Measurements from ENCODE around the gene AFF1.
"Not testable (repeated sequence)": the region's sequence is repeated elsewhere in the genome, so short reads cannot be mapped to it uniquely, and the experiment has no call there.

Gene AFF1

DNA sequence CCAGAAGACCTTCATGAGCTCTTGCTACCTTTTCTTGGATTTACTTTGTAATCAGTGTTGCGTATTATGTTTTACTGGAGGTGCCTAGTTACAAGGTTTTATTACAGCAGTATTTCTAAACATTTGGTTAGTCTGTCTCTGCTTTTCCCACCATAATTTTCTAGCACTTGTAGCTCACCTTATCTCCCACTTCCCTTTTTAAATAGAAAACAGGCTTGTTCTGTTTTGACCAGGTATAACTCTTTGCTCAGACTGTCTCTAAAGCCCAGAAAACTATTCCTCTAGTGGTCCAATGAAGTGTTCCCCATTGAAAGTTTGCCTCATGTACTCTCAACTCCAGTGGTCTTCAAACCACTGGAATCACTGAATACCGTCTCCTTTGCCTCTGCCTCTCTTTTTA is 43.9 kb downstream of the AFF1 start:
- no peak for DNase-seq

DNA sequence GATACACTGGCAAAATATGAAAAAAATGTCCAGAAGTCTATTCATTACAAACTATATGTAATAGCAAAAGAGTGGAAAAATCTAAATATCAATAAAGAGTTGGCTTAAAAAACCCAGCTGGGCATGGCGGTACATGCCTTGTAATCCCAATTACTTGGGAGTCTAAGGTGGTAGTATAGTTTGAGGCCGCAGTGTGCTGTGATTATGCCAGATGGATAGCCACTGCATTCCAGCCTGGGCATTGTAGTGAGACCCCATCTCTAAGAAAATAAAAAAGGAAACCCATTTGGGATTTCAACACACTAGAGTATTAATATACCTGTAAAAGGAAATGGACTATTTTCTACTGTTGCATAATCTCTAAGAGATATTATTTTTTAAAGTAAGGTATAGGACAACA is 45.4 kb downstream of the AFF1 start:
- no peak for DNase-seq

DNA sequence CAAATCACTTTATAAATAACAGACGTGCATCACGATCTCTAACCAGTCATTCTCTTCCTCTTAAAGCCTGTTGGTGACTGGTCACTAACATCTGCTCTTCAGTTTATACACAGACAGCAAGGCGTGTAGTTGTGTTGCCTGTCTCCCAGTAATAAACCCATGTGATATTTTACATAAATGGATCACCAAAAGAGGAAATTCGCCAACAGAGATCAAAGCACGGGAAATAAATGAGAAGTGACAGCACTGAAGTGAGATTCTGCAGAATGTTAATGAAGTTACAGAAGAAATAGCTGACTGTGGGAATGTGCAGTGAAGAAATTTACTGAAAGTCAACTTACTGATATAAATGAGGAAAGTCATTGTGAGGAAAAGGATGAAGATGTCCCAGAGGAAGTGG is 47.0 kb downstream of the AFF1 start:
- no peak for DNase-seq

DNA sequence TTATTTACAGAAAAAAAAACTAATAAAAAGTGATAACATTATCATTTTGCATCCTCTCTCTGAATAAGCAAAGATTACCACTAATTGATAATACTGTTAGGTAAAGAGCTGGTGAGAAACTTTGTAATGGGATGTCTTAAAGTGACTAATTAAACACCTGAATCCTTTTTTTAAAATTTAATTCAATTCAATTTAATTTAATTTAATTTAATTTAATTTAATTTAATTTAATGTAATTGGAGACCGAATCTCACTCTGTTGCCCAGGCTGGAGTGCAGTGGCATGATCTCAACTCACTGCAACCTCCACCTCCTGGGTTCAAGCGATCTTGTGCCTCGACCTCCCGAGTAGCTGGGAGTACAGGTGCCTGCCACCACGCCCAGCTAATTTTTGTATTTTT is 51.0 kb downstream of the AFF1 start:
- not testable (repeated sequence) for DNase-seq

DNA sequence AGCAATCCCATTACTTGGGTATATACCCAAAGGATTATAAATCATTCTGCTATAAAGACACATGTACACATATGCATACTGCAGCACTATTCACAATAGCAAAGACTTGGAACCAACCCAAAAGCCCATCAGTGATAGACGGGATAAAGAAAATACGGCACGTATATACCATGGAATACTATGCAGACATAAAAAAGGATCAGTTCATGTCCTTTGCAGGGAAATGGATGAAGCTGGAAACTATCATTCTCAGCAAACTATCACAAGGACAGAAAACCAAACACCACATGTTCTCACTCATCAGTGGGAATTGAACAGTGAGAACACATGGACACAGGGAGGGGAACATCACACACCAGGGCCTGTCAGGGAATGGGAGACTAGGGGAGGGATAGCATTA is 54.8 kb downstream of the AFF1 start:
- DNase-seq, result not testable (repeated sequence)

DNA sequence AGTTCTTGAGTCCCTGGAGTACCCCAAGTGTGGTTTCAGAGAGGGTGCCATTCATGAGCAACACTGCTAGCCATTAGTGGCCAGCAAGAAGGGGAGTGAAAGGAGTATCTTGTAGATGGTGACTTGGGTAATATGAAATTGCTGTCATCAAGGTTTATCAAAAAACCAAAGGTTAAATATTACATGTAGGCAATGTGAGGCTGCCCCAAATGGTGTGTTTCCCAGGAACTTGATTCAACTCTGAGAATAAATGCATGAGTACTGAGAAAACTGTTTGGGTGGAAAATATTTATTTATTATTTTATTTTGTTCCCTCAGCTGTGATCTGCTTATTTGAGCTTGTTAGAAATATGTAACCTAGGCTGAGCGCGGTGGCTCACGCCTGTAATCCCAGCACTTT is 55.7 kb downstream of the AFF1 start:
- no peak for DNase-seq

DNA sequence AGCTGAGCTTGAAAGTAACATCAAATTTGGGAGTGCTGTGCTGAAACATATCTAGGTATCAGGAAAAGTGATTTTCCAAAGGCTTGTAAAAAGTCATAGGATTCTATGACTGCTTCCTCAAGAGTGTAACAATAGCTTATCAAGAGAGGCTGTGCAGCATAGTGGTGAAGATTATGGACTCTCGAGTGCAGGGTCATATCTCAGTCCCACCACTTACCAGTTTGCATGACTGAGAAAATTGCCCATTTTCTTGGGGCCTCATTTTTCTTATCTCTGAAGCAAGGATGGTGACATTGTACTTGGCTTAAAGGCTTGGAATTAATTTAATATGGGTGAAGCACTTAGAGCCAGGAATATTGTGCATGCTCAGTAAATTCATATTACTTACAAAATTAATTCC is 57.2 kb downstream of the AFF1 start:
- DNase-seq, result no peak

DNA sequence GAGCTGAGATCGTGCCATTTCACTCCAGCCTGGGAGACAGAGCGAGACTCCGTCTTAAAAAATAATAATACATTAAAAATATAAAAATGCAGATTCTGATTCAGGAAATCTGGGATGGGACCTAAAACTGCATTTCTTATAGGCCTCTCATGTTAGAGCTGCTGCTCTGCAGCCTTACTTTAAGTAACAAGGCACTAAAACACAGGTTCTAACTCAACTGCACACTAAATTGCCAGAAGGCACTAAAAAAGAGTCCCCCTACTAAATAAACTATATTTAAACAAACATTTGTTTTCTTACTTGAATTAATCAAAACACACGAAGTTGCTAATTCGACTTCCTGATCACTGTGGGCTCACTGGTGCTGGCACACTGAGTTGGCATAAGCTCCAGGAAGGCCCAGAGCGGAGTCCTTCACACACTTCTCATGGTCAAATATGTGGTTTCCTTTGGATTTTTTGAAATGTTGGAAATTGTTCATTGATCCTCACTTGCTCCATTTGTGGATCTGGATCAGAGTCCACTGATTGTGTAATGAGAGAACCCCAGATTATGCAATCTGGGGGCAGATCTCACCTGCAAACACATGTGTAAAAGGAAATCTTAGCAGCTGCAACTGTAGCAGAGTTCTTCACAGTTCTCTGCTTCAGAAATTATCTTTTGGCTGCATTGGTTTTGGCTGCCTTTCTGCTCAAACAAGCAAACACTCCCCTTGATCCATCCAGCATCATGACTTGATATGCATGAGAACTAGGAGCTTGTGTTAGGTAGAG is 59.3 kb downstream of the AFF1 start:
- no peak for DNase-seq

DNA sequence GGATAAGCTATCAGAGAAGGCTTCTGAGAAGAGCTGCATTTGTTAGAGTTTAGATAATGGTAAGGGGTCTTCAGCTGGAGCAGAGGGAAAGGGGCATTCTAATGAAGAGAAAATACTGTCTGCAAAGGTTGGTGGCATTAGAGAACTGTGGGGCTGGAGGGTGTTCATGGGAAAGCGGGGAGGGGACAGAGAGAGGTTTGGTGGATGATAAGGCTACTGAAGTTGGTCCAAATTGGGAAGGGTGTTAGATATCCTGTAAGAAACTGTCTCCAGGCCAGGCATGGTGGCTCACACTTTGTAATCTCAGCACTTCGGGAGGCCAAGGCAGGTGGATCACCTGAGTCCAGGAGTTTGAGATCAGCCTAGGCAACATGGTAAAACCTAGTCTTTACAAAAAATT is 59.9 kb downstream of the AFF1 start:
- DNase-seq, result no peak

DNA sequence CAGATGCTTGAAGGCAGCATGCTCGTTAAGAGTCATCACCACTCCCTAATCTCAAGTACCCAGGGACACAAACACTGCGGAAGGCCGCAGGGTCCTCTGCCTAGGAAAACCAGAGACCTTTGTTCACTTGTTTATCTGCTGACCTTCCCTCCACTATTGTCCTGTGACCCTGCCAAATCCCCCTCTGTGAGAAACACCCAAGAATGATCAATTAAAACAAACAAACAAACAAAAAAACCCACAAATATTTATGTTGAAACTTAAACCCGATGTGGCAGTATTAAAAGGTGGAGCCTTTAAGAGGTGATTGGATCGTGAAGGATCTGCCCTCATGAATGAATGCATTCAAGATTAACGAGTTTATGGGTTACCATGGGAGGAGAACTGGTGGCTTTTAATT is 61.7 kb downstream of the AFF1 start:
- not testable (repeated sequence) for DNase-seq

DNA sequence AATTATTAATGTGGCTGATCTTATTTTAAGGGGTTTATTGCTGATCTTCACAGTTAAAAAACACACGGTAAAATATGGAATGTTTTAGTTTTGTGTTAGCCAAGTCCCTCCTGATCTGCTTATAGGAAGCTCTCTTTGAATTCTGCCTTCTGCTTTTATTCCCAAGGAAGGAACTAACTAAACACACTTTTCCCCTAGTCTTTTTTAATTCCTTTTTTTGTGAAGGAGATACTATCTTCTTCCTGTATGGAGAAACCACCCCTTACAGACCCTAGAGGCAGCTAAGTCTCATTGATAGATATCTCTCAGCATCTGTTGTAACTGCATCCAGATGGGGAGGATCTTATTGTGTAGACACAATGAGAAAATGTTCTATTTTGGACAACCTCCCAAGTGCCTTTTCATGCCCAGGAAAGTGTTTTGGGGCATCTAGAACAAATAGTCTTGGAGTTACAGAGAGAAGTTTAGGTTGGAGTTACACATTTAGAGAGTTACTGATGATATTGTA is 64.4 kb downstream of the AFF1 start:
- no peak for DNase-seq

DNA sequence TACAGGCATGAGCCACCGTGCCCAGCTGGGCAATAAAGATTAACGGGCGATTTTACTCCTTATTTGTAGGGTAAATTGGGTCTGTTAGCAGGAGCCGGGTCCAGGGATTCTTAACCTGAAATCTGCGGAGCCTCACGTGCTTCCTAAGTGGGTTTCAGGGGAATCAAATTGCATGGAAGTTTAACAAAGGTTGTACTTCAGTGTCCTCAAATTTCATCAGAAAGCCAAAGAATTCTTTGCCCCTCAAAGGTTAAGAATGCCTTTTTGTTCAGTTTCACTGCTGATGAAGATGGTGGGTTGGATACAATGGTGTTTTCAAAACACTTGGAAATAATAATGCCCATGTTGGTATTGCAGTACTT is 67.9 kb downstream of the AFF1 start:
- DNase-seq, result no peak

DNA sequence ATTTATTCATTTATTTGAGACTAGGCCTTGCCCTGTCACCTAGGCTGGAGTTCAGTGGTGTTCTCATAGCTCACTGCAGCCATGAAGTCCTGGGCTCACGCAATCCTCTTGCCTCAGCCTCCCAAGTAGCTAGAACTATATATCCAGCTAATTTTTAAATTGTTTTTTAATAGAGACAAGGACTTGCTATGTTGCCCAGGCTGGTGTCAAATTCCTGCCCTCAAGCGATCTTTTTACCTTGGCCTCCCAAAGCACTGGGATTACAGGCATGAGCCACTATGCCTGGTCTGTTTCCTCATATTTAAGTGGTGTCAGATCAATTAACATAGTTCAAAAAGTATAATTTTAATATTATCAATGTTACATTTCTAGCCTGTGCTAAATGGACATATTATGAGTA is 68.5 kb downstream of the AFF1 start:
- no peak for DNase-seq

DNA sequence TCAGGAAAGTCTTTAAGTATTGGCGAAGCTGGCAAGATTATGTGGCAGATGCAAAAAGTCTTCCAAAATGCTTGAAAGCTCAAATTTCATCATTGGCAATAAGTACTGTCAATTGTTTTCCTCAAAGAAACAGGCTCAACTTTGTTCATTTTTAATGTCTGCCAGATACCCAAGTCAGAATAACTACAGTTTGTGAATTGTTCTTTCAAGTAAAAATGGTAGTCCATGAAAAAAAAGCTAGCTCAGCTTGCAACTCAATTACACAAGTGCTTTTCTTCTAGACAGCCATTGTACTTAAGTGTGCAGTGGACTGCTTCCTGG is 70.5 kb downstream of the AFF1 start:
- DNase-seq, result no peak

DNA sequence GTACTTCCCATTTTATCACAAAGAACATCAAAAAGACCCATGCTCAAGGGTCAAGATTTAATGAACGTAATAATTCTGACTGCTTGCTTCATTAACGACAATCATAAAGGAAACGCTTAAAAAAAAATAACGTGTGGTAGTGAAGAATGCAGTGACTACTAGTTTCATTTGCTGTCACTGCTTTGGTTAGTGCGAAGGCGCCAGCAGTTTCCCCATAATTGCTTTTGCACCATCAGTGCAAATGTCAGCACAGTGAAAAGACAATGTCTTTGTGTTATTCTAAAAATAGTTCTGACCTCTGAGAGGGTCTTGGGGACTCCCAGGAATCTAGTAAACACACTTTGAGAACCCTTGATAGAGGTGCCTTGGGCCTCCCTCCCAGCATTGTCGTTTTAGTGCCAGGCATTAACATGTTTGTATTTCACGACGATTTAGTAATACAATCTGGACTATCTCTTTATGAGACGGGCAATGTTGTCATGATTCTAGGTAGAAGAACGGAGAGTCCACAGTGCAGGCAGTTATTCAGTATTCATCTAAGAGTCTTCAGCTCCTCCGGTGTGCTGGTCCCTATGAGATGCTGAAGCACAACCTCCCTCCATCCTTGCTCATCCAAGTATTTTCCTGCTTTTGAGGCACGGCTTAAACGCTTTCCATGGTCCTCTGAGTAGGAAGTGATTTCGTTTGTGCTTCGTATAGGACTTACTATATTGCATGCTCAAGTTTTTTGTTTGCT is 71.0 kb downstream of the AFF1 start:
- no peak for DNase-seq

DNA sequence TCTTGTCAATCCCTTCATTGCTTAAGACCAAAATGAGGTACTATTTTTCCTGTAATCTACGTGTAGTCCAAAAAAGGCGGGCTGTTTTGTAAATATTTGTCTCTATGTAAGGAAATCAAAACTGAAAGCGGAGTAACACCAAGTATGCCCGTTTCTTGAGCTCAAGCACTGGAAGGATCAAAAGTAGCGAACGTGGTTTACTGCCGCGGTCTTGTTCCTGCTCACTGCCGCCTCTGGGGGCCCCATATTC is 71.5 kb downstream of the AFF1 start:
- no peak for DNase-seq

DNA sequence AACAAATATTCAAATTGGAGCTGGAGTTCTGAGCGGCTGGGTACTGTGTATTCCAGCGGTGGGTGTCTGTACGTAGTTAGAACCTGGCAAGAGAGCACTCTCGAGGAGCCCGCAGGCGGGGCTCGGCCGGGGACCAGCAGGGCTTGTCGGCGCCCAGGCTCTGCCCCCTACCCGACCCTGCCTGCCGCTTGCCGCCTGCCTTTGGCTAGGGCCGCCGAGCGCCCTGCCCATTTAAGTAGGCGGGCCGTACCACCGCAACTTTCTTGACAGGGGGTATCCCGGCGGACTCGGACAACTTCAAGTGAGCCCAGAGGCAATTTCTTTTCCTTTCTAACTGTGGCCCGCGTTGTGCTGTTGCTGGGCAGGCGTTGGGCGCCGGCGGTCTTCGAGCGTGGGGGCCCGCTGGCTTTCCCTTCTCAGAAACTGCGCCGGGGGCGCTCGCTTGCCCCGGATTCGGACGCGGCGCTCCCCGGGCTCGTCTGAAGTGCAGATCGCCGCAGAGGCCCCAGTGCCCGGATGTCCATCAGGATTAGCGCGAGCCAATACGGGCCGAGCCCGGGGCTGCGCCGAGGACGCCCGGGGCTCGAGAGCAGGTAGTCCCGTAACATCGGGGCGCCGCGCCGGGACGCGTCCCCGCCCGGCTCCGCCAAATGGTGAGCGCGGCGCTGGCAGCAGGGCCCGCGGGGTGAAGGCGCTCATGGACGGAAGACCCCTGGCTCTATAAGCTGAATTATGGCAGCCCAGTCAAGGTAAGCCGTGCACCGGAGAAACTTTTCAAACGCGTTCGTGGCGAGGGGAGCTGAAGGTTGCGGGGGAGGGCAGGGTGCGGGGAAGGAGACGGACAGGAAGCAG is 72.1 kb downstream of the AFF1 start:
- DNase-seq, result peak; percentile 58

DNA sequence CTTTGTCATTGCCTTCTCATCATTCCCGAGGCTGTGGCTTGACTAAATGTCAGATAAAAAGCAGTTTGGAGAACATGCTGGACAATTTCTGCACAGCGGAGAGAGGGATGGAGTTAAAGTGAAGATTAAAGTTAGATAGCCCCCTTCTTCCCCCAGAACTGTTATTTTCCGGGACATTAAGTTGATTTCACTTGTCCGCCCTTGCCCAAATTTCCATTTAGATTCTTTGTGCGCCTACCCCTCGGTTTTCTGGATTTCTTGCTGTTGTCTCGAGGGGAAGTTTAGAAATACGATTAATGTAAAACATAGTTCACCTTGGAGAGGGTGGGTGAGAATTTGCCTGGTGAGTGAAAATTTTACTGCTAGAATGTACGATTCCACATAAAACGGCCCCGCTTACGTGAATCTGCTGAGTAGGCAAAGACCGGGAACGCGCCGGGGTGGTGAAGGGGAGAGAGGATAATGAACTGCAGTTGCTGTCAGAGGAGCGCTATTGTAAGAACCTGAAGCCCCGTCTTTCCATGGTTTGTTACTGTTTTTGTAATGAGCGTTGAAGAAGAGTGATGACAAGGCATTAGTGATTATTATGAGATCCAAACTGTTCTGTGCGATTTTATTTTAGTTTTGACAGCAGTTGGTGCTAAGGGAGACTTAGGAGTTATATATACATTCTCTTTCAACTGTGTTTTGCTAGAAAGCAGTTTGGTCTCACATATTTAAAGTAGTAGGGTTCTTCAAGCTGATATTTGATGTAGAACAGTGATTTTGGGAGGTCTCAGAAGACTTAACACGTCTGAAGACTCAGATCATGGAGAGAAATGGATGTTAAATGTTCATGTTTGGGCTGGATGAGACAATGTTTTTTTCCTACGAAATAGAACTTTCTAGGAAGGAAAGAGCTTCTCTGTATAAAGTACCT is 73.0 kb downstream of the AFF1 start:
- peak; percentile 40 for DNase-seq

DNA sequence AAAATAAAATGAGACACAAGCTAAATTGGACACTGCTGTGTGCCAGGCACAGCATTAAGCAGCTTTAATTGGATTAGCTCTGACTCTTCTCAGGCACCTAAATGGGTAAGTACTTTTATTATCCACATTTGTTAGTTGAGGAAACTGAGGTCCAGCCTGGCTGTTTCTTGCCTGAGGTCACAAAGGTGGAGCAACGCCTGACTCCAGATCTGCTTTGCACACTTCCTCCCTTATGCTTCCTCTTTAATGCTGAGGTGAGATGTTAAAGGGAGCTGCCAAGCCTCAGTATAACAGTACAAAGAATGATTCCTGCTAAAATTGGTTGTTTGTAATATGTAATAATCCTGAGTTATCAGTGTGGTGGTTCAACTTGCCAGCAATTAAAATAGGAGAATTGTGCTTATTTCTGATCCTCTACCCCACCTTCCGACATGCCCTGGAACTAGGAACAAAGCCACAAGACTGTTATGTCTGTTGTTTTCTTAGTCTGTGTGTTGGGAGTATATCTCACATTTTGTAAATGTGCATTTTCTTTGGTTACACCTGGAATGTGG is 74.4 kb downstream of the AFF1 start:
- no peak for DNase-seq

DNA sequence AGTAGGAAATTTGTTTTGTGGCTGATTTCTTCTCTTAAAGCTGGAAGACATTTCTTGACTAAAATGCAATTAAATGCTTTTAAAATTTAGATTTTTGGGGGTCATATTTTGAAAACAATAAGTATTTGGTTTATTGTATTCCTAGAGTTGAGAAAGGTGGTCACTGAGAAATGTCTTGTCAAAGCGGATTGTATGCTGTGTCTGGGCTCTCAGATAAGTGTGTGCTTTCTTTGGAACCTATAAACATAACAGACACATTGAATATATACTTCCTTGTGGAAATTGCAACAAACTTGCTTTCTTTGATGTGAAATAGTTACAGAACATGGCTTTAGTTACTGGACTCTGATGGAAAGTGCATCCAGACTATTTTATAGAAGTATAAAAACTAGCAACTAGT is 75.4 kb downstream of the AFF1 start:
- DNase-seq, result no peak

DNA sequence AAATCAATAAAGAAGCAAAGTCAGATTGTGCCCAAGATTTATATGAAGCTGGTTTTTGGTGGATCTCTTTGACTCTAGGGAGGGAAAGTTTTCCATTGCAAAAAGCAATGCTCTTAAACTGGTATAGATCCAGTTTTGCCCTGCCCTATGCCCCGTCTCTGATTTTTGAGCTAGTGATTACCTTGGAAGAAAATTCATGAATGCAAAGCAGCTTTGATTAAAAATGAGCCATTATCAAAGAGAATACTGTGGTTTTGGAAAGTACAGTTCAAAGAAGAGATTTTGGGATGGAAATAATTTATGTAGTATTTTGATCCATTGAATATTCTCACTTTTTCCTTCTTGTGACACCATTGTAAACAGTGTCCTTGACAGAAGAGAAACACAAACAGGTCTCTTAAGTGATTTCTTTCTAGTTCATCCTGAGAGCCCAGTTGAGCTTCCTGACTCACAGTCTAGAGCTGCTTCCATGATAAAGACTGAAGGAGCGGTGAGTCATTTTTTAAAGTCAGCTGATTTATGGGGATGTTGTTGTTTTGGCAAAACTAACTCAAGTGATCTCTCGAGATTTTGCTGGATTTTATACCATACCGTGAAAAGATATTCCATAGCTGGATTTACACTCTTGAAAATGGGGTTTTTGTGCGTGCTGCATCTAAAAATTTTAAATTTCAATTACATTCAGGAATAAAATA is 76.7 kb downstream of the AFF1 start:
- DNase-seq, result no peak
